ENCODE data around the gene ENTPD6. TPM values are rescaled to one million over a fixed set of nuclear protein-coding genes. Genes with fewer than 3 reads are reported as not detected.

Gene ENTPD6
- total RNA-seq, 1 experiment from 2014 or later, result 122 TPM

DNA sequence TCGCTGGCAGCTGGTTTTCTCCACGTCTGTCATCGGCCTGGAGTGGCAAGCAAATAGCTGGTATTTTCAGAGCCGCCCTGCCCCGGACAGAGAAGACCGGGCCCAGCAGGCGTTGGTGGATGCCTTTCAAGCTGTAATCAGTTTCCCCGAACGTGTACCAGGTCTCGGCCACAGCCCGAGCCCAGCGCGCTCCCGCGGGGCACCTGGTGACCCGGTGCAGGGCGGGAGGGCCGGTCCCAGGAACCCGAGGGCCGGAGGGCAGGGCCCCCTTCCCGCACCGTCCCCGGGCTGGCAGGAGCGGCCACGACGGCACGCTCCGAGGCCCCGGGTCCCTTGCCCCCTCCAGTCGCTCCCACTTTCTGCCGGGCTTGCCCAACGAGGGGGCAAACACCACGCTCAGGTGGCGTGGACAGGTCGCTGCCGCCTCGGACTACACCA, 52.0 kb downstream of the ENTPD6 start:
- POLR2A ChIA-PET (ENCODE audit: unreplicated experiment), result interaction anchor here (0.5 to 3.1 kb wide), 9 partner anchors 11 to 99 kb away, joined by 3 to 32 read pairs (median 4); partner anchors contain the start of gene ENTPD6
- Histone ChIP-seq H3K9ac (ENCODE audit: low read length) (peak overlapping the region; percentile 75), H3K4me2 (ENCODE audit: low read length) (peak overlapping the region; percentile 85), H3K9me3 (ENCODE audit: low read length) (peaks cover 6% of the 10 kb centered on the region; the same call in 1 of the 2 replicates), H3K4me1 (ENCODE audit: insufficient read depth, low read length) (peaks cover 44% of the 10 kb centered on the region), H3K36me3 (ENCODE audit: low read depth, low read length) (peaks cover 16% of the 10 kb centered on the region), H4K20me1 (ENCODE audit: low read length) (peaks cover 39% of the 10 kb centered on the region), H3K79me2 (ENCODE audit: low read length) (peaks cover 56% of the 10 kb centered on the region), H3K27ac (ENCODE audit: low read length) (peak overlapping the region; percentile 49), H3K27me3 (ENCODE audit: low read length) (no peaks in the 10 kb centered on the region), H2AFZ (ENCODE audit: low read length) (peak overlapping the region; percentile 45), H3K9me2 (replicated peaks; ENCODE audit: low read length) (no peaks in the 10 kb centered on the region), H3K4me3 (ENCODE audit: low read length) (peak overlapping the region; percentile 92), H3F3A (ENCODE audit: low read length, unreplicated experiment) (no peaks in the 10 kb centered on the region)
- intact Hi-C loops (cut with micrococcal nuclease), result loop anchor here (1.0 to 10.0 kb wide), 5 partner anchors 9 to 113 kb away; no protein-coding TSS in a partner anchor
- no TSS peak for BruUV-seq (replicated peaks)
- TF ChIP-seq, protein P1, sequence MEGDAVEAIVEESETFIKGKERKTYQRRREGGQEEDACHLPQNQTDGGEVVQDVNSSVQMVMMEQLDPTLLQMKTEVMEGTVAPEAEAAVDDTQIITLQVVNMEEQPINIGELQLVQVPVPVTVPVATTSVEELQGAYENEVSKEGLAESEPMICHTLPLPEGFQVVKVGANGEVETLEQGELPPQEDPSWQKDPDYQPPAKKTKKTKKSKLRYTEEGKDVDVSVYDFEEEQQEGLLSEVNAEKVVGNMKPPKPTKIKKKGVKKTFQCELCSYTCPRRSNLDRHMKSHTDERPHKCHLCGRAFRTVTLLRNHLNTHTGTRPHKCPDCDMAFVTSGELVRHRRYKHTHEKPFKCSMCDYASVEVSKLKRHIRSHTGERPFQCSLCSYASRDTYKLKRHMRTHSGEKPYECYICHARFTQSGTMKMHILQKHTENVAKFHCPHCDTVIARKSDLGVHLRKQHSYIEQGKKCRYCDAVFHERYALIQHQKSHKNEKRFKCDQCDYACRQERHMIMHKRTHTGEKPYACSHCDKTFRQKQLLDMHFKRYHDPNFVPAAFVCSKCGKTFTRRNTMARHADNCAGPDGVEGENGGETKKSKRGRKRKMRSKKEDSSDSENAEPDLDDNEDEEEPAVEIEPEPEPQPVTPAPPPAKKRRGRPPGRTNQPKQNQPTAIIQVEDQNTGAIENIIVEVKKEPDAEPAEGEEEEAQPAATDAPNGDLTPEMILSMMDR (conservative IDR thresholded peaks at IDR 0.05; ENCODE audit: low read depth, low read length), result no peak
- TF ChIP-seq EZH2 (IDR thresholded peaks at IDR 0.05; ENCODE audit: low read length, unreplicated experiment), result no peak
- TF ChIP-seq EZH2phosphoT487 (IDR thresholded peaks at IDR 0.05; ENCODE audit: borderline replicate concordance, low read length), result no peak
- CTCF ChIA-PET, result interaction anchor here (0.9 to 2.6 kb wide), 5 partner anchors 12 to 254 kb away, joined by 5 to 32 read pairs (median 6); no protein-coding TSS in a partner anchor
- peak; percentile 52 for DNase-seq
- ATAC-seq, result peak; percentile 37

DNA sequence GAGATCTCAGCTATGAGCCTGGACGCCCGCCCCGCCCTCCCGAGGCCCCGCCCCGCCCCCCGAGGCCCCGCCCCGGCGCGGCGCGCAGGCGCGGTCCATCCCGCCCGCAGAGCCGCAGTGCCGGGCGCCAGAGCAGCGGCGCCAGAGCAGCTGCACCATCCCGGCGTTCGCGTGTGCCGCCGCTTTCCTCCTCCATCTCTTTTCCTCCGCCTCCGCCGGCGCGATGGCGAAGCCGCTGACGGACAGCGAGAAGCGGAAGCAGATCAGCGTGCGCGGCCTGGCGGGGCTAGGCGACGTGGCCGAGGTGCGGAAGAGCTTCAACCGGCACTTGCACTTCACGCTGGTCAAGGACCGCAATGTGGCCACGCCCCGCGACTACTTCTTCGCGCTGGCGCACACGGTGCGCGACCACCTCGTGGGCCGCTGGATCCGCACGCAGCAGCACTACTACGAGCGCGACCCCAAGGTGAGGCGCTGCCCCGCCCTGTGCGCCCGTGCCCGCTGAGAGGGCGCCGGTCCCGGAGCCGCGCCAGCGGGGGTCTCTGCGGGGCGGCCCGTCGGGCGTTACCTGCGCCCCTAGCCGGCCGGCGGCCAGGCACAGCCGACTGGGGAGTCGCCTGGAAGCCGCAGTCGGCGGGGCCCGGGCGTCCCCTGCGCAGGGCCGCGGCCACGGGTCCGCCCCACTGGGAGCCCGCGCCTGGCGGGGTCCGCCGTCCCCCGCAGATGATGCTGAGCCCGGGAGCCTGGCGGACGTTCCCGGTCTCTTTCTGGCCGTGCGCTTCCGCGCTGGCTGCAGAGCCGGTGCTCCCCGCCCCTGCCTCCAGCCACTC, 52.7 kb downstream of the ENTPD6 start, which contains the start of gene PYGB:
TSS of gene PYGB (plus strand) at position 130 of the 830 bp plus-strand sequence. CDS start at position 224, 94 bp downstream.
- peak within 1 kb of the TSS; percentile 75 for H3K9ac ChIP-seq (ENCODE audit: low read length)
- peaks cover 63% of the 10 kb centered on the region for H3K79me2 ChIP-seq (ENCODE audit: low read length)
- peaks cover 50% of the 10 kb centered on the region for H3K4me1 ChIP-seq (ENCODE audit: insufficient read depth, low read length)
- H4K20me1 ChIP-seq (ENCODE audit: low read length), result peaks cover 45% of the 10 kb centered on the region
- H3K4me3 ChIP-seq (ENCODE audit: low read length), result peak within 1 kb of the TSS; percentile 92
- TF ChIP-seq EZH2phosphoT487 (IDR thresholded peaks at IDR 0.05; ENCODE audit: borderline replicate concordance, low read length) (no peak), EZH2 (IDR thresholded peaks at IDR 0.05; ENCODE audit: low read length, unreplicated experiment) (no peak)
- TF ChIP-seq, protein P1 (conservative IDR thresholded peaks at IDR 0.05; ENCODE audit: low read depth, low read length), result no peak
- peaks cover 6% of the 10 kb centered on the region; the same call in 1 of the 2 replicates for H3K9me3 ChIP-seq (ENCODE audit: low read length)
- H3K27ac ChIP-seq (ENCODE audit: low read length), result peak within 1 kb of the TSS; percentile 72
- no peaks in the 10 kb centered on the region for H3K9me2 ChIP-seq (replicated peaks; ENCODE audit: low read length)
- peak within 1 kb of the TSS; percentile 95 for H3K4me2 ChIP-seq (ENCODE audit: low read length)
- H3K27me3 ChIP-seq (ENCODE audit: low read length), result no peaks in the 10 kb centered on the region
- no TSS peak for BruUV-seq (replicated peaks)
- intact Hi-C loops (cut with micrococcal nuclease), result loop anchor here (1.0 to 10.0 kb wide), 5 partner anchors 10 to 113 kb away; no protein-coding TSS in a partner anchor
- H3K36me3 ChIP-seq (ENCODE audit: low read depth, low read length), result peaks cover 22% of the 10 kb centered on the region
- peak within 1 kb of the TSS; percentile 72 for H2AFZ ChIP-seq (ENCODE audit: low read length)
- ChIA-PET POLR2A (ENCODE audit: unreplicated experiment) (interaction anchor here (0.5 to 3.1 kb wide), 7 partner anchors 12 to 53 kb away, joined by 3 to 32 read pairs (median 4); partner anchors contain the start of gene ENTPD6), CTCF (interaction anchor here (0.9 to 2.6 kb wide), 5 partner anchors 13 to 254 kb away, joined by 5 to 32 read pairs (median 6); no protein-coding TSS in a partner anchor)
- DNase-seq (peak; percentile 79), ATAC-seq (peak; percentile 64)
- H3F3A ChIP-seq (ENCODE audit: low read length, unreplicated experiment), result no peaks in the 10 kb centered on the region
